GM15510 (cell line): ENCODE results near the gene PHLPP1.

ENCODE experiments used
- POLR2A ChIP-seq: IDR thresholded peaks from 3 replicates; pipeline ENCODE4 v1.6.1; 2011; ENCODE audit warnings: borderline replicate concordance; ENCODE audit not compliant: insufficient read length; ENCODE audit errors: extremely low read depth

PHLPP1 gene

DNA sequence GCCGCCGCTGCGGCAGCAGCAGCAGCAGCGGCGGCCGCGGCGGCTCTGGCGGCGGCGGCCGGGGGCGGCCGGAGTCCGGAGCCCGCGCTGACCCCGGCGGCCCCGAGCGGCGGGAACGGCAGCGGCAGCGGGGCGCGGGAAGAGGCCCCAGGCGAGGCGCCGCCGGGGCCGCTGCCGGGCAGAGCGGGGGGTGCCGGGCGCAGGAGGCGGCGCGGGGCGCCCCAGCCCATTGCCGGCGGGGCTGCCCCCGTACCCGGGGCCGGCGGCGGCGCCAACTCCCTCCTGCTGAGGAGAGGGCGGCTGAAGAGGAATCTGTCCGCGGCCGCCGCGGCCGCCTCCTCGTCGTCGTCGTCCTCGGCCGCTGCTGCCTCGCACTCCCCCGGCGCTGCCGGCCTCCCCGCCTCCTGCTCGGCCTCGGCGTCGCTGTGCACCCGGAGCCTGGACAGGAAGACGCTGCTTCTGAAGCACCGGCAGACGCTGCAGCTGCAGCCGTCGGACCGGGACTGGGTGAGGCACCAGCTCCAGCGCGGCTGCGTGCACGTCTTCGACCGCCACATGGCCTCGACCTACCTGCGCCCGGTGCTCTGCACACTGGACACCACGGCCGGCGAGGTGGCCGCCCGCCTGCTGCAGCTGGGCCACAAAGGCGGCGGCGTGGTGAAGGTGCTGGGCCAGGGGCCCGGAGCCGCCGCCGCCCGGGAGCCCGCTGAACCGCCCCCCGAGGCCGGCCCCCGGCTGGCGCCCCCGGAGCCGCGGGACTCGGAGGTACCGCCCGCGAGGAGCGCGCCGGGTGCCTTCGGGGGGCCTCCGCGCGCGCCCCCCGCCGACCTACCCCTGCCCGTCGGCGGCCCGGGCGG lies 646 bp downstream of the PHLPP1 start:
- no peak for TF ChIP-seq POLR2A

DNA sequence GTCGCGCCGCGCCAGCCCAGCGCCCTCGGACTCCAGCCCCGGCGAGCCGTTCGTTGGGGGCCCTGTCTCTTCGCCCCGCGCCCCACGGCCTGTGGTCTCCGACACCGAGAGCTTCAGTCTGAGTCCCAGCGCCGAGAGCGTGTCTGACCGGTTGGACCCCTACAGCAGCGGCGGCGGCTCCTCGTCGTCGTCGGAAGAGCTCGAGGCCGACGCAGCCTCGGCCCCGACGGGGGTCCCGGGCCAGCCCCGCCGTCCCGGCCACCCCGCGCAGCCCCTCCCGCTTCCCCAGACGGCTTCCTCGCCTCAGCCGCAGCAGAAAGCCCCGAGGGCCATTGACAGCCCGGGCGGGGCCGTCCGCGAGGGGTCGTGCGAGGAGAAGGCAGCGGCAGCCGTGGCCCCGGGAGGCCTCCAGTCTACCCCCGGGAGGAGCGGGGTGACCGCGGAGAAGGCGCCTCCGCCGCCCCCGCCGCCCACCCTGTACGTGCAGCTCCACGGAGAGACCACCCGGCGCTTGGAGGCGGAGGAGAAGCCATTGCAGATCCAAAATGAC lies 1.4 kb downstream of the PHLPP1 start:
- TF ChIP-seq POLR2A = no peak

DNA sequence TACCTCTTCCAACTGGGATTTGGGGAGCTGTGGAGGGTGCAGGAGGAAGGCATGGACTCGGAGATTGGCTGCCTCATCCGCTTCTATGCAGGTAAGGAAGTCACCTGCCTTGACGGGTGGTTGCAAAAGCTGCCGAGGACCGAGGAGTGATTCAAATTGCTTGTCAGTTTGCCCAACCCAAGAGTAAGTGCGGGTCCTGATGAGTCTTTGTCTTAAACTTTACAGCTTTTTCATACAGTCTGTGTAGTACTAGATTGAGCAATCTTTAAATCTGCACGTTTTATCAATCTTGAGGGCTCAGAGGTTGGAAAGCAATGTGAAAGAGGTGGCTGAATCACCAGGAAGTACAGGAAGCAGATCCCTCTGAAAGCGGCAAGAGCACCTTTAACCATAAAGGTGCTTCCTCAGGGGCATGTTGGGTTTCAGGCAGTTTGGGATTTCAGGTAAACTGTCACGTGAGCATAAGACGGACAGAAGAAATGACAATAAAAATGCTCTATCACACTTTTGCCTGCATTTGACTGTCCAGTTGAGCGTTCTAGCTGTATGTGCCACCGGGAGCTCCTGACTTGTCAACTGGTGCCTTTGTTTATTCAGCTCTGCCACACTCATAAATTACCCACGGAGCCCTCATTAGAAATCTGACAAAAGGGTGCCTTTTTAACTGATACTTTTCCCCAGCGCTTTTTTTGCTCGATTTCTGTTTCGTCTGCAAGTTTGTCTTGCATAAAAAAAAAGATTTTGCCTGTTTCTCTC lies 2.0 kb downstream of the PHLPP1 start:
- no peak for TF ChIP-seq POLR2A

DNA sequence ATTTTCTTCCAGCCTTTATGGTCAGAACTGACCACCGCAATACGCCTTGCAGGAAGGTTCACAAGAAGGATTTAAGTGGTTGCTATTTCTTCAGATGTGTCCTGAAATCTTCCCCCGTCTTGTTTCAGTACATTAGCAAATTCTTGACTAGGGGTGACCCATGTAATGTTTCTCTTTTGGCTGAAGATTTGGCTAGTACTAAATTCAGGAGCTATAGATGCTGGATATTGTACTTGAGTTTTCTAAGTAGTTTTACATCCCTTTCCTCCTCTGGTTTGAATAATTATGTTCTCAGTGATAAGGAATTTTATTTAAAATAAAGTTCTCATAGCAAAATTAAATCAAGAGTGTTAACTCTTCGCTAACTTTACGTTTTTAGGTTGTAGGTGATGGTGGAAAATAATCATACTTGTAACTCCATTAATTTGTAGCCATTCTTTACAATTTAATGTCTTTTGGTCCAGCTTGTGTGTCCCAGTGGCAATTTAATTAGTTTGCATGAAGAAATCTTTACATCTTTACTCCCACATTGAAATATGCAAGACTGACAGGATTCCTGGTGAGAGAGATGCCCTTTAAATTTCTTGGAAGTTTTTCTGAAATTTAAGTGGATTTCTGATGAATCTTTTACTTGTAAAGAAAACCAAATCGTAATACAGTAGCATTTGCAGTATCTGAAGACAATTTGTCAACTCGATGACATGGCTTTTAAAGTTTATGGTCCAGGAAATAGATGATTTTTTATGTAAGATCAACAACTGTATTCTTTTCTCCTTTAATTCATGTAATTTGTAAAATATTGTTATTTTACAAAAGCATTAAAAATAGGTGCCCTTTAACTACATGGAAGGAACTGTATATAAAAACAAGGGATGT lies 2.8 kb downstream of the PHLPP1 start:
- TF ChIP-seq POLR2A = no peak

DNA sequence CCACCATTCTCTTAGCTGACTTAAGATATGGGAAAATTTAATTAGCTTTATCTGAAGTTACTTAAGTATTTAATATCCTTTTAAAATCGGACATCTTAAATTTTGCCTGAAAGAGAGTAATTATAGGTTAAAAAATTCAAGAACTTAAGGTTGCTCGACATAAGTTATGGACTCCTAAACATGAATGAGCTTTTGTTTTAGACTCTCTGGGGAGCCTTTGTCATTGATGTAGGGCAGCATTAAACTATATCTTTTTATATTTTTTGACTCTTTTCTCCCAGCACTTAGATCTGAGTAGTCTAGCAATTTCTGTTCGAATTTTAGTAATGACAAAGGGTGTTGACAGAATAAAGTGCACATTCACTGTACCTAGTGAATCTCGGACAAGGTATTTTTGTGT lies 4.7 kb downstream of the PHLPP1 start:
- no peak for TF ChIP-seq POLR2A

DNA sequence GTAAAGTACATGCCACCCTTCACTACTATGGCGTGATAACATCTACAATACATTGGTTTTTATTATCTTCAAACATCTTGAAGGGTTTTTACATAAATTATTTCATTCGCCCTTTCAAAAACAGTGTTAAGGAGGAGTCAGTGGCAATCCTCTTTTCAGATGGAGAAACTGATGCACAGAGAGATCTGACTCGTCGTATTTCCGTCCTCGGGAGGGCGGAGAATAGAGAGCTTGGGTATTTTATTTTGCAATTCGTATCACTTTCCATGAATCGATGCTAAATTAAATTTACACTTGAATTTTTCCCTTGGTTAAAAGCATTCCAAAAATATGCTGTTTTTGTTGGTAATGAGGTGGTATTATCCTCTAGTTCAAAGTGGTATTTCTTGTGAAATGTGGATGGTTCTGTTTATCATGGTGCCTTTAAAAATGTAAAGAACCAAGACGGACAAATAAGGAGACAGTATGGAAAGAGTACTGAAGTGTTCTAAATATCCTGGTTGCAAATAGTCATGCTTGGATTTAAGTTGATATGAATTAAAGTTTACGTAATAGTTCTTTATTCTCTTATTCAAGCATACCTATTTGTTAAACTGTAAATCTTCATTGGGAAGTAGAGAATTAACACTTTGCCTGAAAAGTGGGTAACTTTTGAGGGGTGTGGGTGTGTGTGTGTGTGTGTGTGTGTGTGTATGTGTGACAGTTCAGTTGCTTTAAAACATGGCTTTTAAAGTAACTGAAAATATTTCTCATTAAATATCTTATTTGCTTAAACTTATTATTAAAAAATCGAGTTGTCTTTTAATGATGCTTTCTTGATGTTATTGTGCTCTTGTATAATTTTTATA lies 5.6 kb downstream of the PHLPP1 start:
- TF ChIP-seq POLR2A = no peak

DNA sequence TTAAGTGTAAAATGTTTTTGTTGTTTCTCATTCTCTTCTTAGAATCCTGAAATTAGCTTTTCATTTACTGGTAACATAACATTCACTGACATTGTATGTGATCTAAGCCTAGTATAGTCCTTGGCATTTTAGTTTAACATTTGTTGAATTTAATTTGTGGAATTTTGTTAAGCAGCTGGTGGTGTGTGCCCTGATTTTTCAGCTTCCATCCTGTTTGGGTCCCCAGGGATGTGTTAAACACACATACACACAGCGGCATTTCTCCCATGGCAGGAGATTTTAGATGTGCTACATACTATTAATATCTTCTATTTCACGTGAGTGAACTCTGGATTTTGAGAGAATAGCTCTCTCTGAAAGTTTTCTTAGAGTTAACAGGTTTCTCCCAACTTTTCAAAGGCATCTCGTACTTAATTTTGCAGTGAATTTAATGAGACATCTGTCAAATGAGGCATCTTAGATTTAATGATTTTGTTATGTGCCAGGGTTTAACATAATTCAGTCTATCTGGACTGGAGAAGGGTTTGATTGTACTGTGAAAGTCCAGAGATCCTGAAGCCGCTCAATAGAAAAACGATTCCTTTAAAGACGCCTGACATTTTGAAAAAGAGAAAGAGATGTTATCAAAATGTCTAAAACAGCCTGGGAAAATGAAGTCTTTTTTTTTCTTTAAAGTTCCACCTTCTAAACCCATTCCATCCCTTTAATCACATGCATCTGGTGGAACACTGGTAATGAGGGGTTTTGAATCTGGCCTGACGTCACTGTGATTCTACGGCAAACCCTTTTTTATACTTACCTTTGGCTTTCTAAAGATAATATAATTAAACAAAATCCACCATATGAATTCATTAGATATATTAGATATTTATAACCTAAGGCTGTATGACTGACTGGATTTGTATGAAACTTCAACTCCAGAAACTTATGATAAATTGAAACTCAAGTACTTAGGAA lies 6.8 kb downstream of the PHLPP1 start:
- TF ChIP-seq POLR2A = no peak

DNA sequence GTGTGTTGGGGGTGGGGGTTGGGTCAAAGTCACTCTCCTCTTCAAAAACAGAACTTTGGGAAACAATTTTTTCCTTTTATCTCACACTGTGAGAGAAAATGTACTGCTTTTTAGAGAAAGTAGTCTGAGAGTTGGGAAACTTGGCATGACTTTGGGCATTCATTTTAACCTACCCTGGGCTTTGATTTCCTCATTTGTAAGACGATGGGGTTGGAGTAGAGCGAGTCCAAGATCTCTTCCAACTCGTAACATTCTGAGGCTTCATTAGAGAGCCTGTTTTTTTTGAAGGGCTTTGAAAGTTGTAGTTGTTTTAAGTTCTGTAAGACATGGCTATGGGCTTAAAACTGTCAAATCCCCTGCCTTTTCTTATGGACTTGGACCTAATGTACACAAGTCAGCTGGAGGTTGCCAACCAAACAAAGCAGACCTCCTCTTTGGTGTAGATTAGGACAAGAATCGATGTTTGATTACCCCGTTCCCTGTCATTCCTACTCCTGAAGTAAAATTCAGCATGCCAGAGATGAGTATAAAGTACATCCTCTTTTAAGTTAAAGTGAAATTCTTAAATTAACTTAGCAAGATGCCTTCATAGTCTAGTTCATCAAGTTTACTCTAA lies 8.4 kb downstream of the PHLPP1 start:
- no peak for TF ChIP-seq POLR2A

DNA sequence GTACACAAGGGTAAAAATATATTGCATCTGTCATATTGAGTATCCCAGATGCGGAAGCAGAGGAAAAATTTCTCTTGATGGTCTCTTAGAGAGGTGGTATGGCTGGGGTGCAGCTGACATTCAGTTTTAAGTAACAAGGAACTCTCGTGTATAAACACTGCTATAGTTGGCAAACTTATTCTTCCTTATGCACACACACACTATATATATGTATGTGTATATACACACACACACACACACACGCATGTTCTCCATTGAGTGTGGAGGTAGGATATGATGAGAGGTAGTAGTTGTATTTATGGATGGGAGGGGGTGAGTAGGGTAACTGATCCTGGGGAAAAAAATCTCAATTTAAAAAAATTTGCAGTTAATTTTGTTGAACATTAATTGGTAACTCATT lies 10.6 kb downstream of the PHLPP1 start:
- no peak for TF ChIP-seq POLR2A

DNA sequence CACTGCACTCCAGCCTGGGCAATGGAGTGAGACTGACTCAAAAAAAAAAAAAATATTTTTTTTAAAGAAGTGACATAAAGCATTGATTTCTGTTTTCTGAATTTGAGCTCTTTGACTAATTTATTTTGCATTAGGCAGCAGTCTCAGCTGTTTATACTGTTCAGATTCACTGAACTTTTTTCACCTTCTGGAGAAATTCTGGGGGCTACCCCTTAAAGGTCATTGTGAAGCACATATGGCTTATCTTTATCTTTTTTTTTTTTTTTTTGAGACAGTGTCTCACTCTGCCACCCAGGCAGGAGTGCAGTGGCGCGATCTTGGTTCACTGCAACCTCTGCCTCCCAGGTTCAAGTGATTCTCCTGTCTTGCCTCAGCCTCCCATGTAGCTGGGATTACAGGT lies 12.9 kb downstream of the PHLPP1 start:
- TF ChIP-seq POLR2A = no peak

DNA sequence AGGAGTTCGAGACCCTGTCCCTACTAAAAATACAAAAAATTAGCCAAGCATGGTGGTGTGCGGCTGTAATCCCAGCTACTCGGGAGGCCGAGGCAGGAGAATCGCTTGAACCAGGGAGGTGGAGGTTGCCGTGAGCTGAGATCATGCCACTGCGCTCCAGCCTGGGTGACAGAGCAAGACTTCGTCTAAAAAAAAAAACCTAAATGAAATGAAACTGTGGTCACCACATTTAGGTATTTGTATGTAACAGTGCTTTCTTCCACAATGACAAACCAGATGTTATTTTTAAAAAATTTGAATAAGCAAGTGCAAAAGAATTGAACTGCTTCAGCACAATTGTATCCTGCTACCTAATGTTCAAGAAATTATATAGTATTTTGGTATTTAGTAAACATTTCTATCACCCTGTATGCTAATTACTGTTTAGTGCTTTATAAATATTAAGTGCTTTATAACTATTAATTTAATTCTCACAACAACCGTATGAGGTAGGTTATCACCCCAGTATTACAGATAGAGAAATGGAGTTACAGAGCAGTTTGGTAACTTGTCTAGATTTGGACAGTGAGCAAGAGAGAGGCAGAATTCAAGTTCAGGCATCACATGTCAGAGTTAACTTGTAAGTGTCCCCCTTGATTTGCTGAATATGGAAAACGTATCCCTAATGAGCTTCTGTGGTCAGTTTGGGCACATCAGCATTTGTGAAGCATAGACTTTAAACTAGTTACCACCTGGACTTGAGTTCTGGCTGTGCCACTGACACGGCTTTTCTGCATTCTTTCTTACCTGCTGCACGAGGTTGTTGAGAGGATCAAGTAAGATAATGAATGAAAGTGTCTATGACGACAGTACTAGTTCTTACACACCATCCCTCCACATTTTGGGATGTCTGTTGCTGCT lies 14.4 kb downstream of the PHLPP1 start:
- no peak for TF ChIP-seq POLR2A
